ENCODE measurements around the gene SPCS2. TPM values are rescaled to one million over a fixed set of nuclear protein-coding genes. Genes with fewer than 3 reads are reported as not detected.

The SPCS2 gene
- total and polyA plus RNA-seq, 2 of the 8 experiments (the other 6 are each of a cell fraction or from before 2014, with no cell fraction given), result 92.7 to 161 TPM

- DNase-seq (ENCODE audit: low read depth in 1 of 2, low spot score in 2 of 2), result no peak
- no peak for FAIRE-seq
- H2BK5ac ChIP-seq (ENCODE audit: low read depth, low read length), result no peak overlapping the region
- H3K18ac ChIP-seq (ENCODE audit: extremely low read depth, low read length), result no peak overlapping the region
- H3K23ac ChIP-seq (ENCODE audit: insufficient read length), result no peak overlapping the region
- H3K4me2 ChIP-seq (ENCODE audit: insufficient read depth in 1 of 2, low read depth in 2 of 2, low read length in 2 of 2), result no peak overlapping the region
- H3K4ac ChIP-seq (replicated peaks; ENCODE audit: insufficient read length, low read depth, low read length), result no peak overlapping the region
- H3K14ac ChIP-seq (ENCODE audit: insufficient read length), result no peak overlapping the region
- H3K79me1 ChIP-seq (ENCODE audit: low read depth, low read length), result no peaks in the 10 kb centered on the region; the same call in 1 of the 2 replicates
- H2AFZ ChIP-seq (ENCODE audit: low read length), result no peak overlapping the region
- no peak overlapping the region for H2BK120ac ChIP-seq (replicated peaks; ENCODE audit: low read depth, low read length)
- no peak overlapping the region for H3K27ac ChIP-seq (ENCODE audit: low read depth, low read length)
- H2BK12ac ChIP-seq (ENCODE audit: low read depth, low read length), result no peak overlapping the region
- no peak overlapping the region for H3K9ac ChIP-seq (replicated peaks in 1 of 4; ENCODE audit: extremely low read depth in 1 of 4, low read depth in 3 of 4, low read length in 3 of 4)
- H3K79me2 ChIP-seq (ENCODE audit: control insufficient read depth in 1 of 2, insufficient read depth in 2 of 2, low read length in 2 of 2), result peaks cover 0 to 11% of the 10 kb centered on the region in 2 experiments; a peak in 2 of 4 replicates
- no peak overlapping the region for H4K5ac ChIP-seq (ENCODE audit: insufficient read length, low read depth, low read length)
- H2BK15ac ChIP-seq (ENCODE audit: low read length), result no peak overlapping the region
- H3K4me3 ChIP-seq (ENCODE audit: extremely low read depth in 1 of 4, insufficient read depth in 2 of 4, low read depth in 3 of 4, low read length in 4 of 4), result no peak overlapping the region
- H3K4me1 ChIP-seq (replicated peaks in 1 of 4; ENCODE audit: control insufficient read depth in 3 of 4, insufficient read depth in 4 of 4, low read length in 3 of 4), result no peaks in the 10 kb centered on the region; a peak in 2 of 7 replicates
- H3K56ac ChIP-seq (replicated peaks; ENCODE audit: insufficient read length, low read depth, low read length), result no peak overlapping the region
- ChIA-PET POLR2A (ENCODE audit: partially characterized antibody) (interaction anchor here (1.1 to 1.4 kb wide), 2 partner anchors 14 to 18 kb away, joined by 3 read pairs; no protein-coding TSS in a partner anchor), CTCF (ENCODE audit: partially characterized antibody) (no interaction called here)
- H4K91ac ChIP-seq (replicated peaks; ENCODE audit: insufficient read length, low read length), result no peak overlapping the region
- H3K23me2 ChIP-seq (ENCODE audit: low read depth, low read length), result peaks cover 8% of the 10 kb centered on the region; the same call in 1 of the 2 replicates
- WGBS, 2 experiments (ENCODE audit: extremely low coverage in 1 of 2, insufficient coverage in 1 of 2, insufficient read length in 1 of 2, insufficient replicate concordance in 2 of 2, low coverage in 1 of 2, low lambda C conversion rate in 2 of 2, missing lambda C conversion rate in 1 of 2), result 84% methylated on average over 1 of the region's 1 CpG; no CpG with 5 or more reads in 1 of the 2 experiments
- no peaks in the 10 kb centered on the region for H3K27me3 ChIP-seq (replicated peaks in 1 of 4; ENCODE audit: control insufficient read depth in 3 of 4, extremely low read depth in 1 of 4, insufficient read depth in 3 of 4, low read length in 3 of 4)
- peaks cover 2 to 17% (median 6%) of the 10 kb centered on the region in 4 experiments; a peak in 5 of 8 replicates for H3K36me3 ChIP-seq (ENCODE audit: control insufficient read depth in 2 of 4, insufficient read depth in 4 of 4, low read length in 3 of 4)
- H2BK20ac ChIP-seq (ENCODE audit: low read length), result no peak overlapping the region
- no peaks in the 10 kb centered on the region for H4K20me1 ChIP-seq (replicated peaks in 1 of 2; ENCODE audit: control insufficient read depth in 1 of 2, insufficient read depth in 2 of 2, low read length in 2 of 2)
- no peaks in the 10 kb centered on the region for H3K9me3 ChIP-seq (ENCODE audit: insufficient read depth in 2 of 2, low read depth in 1 of 2, low read length in 1 of 2)
- no peak overlapping the region for H2AK5ac ChIP-seq (ENCODE audit: low read depth, low read length)
- no peak overlapping the region for H4K8ac ChIP-seq (ENCODE audit: extremely low read depth, insufficient read depth, low read length)
- TF ChIP-seq CBX8 (IDR thresholded peaks at IDR 0.05; ENCODE audit: borderline replicate concordance, low read depth, low read length) (no peak), ATF2 (IDR thresholded peaks at IDR 0.05; ENCODE audit: low read length) (no peak)
Observed at GRCh38 chr11:74990941-74991340, 41.9 kb downstream of the SPCS2 start.

Measured in H1 (cell line).